HG02610 (cell line): ENCODE results near the gene C17orf107.

Source experiments
- ATAC-seq: cut with Tn5 transposase; IDR thresholded peaks from one replicate; pipeline ENCODE4 v1.9.1; 2021; ENCODE audit warnings: mild to moderate bottlenecking, moderate library complexity; ENCODE audit not compliant: unreplicated experiment

C17orf107 gene

DNA sequence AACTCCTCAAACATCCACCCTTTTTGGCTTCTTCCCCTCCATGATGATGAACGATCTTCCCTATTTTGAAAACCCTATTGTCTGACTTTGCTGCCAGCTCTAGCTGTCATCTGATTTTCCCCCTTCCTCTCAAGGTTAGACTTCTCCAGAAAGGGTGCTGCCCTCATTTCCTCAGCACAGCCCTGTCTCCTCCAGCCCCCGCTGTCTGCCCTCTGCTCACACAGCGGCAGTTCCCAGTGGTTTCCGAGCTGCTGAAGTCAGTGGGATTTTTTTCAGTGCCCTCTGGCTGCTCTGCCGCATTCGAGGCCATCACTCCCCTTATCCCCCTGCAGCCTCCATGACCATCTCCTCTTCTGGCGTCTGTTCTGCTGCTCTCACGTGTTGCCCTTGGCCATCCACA, 26.6 kb upstream of the C17orf107 start:
- no peak for ATAC-seq

- no peak for ATAC-seq
Measured at GRCh38 chr17:4877089-4877488, 22.2 kb upstream of the C17orf107 start.

- ATAC-seq: no peak
Measured at GRCh38 chr17:4879601-4880000, 19.7 kb upstream of the C17orf107 start.

GRCh38 chr17:4880857-4881256, 18.5 kb upstream of the C17orf107 start:
- ATAC-seq: no peak

- no peak for ATAC-seq
Measured at GRCh38 chr17:4881761-4882555, 17.4 kb upstream of the C17orf107 start.

DNA sequence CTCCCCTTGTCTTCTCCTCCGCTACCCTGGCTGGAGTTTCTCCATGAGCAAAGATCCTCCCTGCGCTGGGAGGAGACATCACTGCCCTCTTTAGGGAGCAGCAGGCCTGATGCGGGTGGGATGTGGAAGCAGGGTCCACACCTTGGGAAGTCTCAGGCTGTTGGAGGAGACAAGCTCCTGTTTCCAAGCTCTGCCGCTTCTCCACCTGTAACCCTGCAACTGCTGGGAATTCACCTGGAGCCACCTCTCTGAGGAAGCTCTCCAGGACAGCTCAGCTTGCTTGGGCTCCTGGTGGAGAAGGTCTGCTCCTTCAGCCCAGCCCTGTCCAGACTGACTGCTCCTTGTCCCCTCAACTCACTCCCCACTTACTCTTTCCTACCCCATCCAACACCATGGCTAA, 14.8 kb upstream of the C17orf107 start:
- no peak for ATAC-seq

DNA sequence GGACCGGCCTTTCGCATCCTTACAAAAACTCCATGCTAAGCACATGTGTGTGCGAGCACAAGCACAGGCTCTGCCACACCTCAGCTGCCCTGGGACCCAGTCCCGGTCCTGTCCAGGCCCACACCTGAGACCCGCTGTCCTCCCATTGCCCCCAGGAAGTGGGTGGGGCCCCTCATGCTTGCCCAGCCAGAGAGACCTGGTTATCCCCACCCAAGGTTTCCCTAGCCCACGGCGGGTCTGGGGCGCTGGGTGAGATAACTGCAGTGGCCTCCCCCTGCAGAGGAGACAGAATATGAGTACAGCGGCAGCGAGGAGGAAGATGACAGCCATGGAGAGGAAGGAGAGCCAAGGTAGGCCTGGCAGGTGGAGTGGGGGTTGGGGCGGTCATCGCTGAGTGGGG, 12.5 kb upstream of the C17orf107 start:
- ATAC-seq: no peak

DNA sequence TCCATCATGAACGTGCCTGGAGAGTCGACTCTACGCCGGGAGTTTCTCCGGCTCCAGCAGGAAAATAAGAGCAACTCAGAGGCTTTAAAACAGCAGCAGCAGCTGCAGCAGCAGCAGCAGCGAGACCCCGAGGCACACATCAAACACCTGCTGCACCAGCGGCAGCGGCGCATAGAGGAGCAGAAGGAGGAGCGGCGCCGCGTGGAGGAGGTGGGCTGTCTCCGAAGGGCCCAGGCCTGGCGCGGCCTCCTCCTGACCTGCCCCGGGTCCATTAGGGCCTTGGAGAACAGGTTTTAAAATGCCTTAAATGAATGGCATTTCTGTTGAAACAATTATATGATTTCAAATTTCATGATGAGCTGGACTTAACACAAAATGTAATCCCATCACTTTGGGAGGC, 11.8 kb upstream of the C17orf107 start:
- no peak for ATAC-seq

DNA sequence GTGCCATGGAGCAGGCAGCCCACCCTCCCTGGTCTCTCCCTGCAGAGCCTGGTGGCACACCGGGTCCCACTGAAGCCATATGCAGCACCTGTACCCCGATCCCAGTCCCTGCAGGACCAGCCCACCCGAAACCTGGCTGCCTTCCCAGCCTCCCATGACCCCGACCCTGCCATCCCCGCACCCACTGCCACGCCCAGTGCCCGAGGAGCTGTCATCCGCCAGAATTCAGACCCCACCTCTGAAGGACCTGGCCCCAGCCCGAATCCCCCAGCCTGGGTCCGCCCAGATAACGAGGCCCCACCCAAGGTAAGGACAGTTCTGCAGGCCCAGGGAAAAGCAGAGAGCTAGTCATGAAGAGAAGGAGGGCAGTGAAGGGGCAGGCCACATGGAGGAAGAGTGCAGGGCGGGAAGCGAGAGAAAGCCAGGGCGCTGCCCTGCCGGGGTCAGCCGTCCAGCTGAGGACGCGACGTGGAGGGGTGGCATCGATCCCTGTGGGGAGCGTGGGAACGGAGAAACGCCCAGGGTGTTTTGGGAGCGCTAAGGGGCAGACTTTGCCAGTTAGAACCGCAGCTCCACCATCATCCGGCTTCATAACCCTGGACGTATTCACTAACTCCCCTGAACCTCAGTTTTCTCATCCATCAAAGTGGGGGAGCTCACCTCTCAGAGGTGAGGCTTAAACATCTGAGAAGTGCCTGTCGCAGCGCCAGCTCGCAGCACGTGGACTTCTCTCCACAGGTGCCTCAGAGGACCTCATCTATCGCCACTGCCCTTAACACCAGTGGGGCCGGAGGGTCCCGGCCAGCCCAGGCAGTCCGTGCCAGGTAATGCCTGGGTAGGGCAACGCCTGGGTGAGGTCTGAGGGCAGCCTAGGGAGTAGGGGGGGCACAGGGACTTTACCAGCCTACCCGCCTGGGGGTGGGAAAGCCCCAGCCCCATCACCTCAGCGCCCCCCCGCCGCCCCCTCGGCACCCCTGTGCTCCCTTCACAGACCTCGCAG, 7.6 kb upstream of the C17orf107 start:
- ATAC-seq: no peak

DNA sequence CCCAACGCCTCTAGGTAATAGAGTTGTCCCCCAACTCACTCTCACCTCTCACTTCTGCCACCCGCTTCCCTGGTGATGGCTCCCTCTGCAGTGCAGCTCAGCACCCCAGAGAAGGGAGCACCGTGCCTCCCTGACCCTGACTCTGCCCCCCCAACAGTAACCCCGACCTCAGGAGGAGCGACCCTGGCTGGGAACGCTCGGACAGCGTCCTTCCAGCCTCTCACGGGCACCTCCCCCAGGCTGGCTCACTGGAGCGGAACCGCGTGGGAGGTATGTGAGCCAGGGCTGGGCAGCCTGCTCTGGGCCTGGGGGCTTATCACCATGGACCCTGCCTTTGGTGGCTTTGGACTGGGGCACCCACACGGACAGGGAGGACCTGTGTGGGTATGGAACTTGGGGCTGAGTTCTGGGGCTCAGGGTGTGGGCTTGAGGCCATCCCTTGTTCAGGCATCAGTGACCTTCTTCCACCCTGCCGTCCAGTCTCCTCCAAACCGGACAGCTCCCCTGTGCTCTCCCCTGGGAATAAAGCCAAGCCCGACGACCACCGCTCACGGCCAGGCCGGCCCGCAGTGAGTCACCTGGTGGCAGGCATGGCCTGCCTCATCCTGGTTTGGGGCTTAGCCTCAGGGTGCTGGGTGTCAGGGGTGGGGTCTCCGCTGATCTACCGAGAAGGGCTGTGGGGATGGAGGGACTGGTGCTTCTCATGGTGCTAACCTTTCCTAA, 6.7 kb upstream of the C17orf107 start:
- no peak for ATAC-seq

DNA sequence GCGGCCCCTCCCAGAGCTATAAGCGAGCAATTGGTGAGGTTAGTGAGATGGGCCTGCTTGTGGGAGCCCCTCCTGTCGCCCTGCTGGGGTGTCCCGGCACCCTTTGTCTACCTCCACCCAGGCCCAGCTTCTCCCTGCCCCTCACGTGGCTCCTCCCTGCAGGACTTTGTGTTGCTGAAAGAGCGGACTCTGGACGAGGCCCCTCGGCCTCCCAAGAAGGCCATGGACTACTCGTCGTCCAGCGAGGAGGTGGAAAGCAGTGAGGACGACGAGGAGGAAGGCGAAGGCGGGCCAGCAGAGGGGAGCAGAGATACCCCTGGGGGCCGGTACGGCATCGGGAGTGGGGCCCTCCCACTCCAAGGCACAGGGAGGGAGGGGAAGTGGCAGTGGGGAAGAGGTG, 6.1 kb upstream of the C17orf107 start:
- no peak for ATAC-seq

GRCh38 chr17:4893721-4894560, 5.4 kb upstream of the C17orf107 start:
- ATAC-seq: no peak

DNA sequence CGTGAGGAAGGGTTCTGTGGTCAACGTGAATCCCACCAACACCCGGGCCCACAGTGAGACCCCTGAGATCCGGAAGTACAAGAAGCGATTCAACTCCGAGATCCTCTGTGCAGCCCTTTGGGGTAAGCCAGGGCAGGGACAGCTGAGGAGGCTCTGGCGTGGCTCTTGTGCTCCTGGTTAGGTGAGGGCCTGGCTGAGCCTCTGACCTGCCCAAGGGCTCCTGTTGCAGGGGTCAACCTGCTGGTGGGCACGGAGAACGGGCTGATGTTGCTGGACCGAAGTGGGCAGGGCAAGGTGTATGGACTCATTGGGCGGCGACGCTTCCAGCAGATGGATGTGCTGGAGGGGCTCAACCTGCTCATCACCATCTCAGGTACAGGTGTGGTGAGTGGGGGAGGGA, 4.2 kb upstream of the C17orf107 start:
- no peak for ATAC-seq

GRCh38 chr17:4895657-4896331, 3.5 kb upstream of the C17orf107 start:
- no peak for ATAC-seq

- no peak for ATAC-seq
Measured at GRCh38 chr17:4896332-4897197, 2.8 kb upstream of the C17orf107 start.

- ATAC-seq: no peak
Measured at GRCh38 chr17:4897198-4897687, 2.1 kb upstream of the C17orf107 start.

DNA sequence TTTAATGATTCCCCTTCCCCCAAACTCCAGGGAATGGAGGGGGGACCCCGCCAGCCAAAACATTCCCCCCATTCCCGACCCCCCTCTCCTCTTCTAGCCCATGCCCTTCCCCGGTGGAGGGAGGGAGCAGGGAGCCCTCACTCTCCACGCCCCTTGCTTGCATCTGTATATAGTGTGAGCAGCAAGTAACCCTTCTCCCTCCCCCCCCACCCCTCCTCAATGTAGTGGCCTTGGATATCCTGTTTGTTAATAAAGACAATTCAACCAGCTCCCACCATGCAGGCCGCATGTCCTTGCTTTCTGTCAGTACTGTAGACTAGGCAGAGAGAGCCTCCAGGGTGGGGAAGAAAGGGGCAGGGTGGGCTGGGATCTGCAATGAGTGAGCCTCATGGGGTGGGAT, 1.6 kb upstream of the C17orf107 start:
- no peak for ATAC-seq

DNA sequence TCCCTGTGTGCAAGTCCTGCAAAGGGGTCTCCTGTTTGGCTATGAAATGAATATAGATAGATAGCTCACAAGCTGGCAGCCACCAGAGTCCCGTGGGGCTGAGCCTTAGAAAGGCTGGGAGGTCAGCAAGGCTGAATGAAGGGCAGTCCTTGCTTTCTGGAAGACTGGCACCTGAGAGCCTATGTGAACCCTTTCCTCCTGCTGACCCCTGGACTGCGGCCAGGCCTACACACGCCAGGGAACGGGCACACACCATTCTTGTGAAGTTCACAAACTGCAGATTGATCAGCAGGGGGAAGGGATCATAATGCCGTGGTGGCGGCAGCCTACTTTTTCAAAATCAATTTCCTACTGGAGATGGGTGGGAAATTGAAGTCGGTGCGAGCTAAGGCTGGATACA, 985 bp upstream of the C17orf107 start:
- no peak for ATAC-seq

DNA sequence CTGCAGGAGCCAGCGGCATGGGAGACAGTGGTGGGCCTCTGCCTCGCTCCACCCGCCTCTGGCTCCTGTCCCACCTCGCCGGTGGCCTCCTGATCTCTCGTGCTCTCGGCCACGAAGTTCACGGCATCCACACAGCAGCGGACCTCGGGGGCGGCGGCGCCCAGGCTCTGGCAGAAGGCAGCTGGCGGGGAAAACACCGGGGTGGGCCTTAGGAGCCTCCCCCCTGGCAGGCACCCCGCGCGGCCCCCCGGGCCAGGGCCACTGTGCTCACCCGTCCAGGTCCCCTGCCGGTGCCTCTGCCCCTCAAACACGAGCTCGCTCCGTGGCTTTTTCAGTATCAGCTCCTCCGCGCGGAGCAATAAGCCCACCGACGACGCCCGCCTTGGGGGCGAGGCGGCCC, 409 bp upstream of the C17orf107 start:
- no peak for ATAC-seq
